Mammary epithelial cell (primary cell): ENCODE measurements around the gene PDE4C.

Source experiments
- EZH2 ChIP-seq: IDR thresholded peaks from 2 replicates; pipeline ENCODE4 v1.6.1; 2012; ENCODE audit warnings: low read length, inconsistent platforms, borderline replicate concordance
- TF ChIP-seq, protein P1 (sequence below), 2 donors: IDR thresholded peaks in 1 of 2; conservative IDR thresholded peaks in 1 of 2; 2 replicates each; pipeline ENCODE4 v1.5.1; 2011 to 2012; ENCODE audit warnings: inconsistent platforms in 2 of 2, low read length in 2 of 2, mild to moderate bottlenecking in 2 of 2, control low read depth in 1 of 2, low read depth in 1 of 2; ENCODE audit not compliant: insufficient read depth in 1 of 2; ENCODE audit errors: extremely low read depth in 1 of 2

- TF ChIP-seq, protein P1, sequence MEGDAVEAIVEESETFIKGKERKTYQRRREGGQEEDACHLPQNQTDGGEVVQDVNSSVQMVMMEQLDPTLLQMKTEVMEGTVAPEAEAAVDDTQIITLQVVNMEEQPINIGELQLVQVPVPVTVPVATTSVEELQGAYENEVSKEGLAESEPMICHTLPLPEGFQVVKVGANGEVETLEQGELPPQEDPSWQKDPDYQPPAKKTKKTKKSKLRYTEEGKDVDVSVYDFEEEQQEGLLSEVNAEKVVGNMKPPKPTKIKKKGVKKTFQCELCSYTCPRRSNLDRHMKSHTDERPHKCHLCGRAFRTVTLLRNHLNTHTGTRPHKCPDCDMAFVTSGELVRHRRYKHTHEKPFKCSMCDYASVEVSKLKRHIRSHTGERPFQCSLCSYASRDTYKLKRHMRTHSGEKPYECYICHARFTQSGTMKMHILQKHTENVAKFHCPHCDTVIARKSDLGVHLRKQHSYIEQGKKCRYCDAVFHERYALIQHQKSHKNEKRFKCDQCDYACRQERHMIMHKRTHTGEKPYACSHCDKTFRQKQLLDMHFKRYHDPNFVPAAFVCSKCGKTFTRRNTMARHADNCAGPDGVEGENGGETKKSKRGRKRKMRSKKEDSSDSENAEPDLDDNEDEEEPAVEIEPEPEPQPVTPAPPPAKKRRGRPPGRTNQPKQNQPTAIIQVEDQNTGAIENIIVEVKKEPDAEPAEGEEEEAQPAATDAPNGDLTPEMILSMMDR (conservative IDR thresholded peaks at IDR 0.05 in 1 of 2, IDR thresholded peaks at IDR 0.05 in 1 of 2; ENCODE audit: extremely low read depth in 1 of 2, insufficient read depth in 1 of 2, low read depth in 1 of 2, low read length in 2 of 2), result no peak
- no peak for TF ChIP-seq EZH2
Observed at GRCh38 chr19:18274781-18275356, 48.6 kb upstream of the PDE4C start.
